IMR-90 (cell line): ENCODE data around the gene ZBED1.
"Not testable (repeated sequence)": the region's sequence is repeated elsewhere in the genome, so short reads cannot be mapped to it uniquely, and the experiment has no call there.

ENCODE experiments used
- BHLHE40 ChIP-seq: fragments of 150-350 bp; IDR thresholded peaks from 2 replicates; pipeline ENCODE4 v1.6.1; 2016; ENCODE audit warnings: mild to moderate bottlenecking, low read depth, low read length
- CEBPB ChIP-seq: IDR thresholded peaks from 2 replicates; pipeline ENCODE4 v1.6.1; 2012; ENCODE audit warnings: low read depth, low read length, improper control_type of control experiment
- CHD1 ChIP-seq: IDR thresholded peaks from 2 replicates; pipeline ENCODE4 v1.6.1; 2012; ENCODE audit warnings: low read depth, low read length, improper control_type of control experiment
- FOS ChIP-seq: fragments of 150-350 bp; IDR thresholded peaks from 2 replicates; pipeline ENCODE4 v1.6.1; 2016; ENCODE audit warnings: low read depth, low read length
- MXI1 ChIP-seq: IDR thresholded peaks from 2 replicates; pipeline ENCODE4 v1.6.1; 2012; ENCODE audit warnings: low read depth, mild to moderate bottlenecking, low read length, moderate library complexity, borderline replicate concordance
- POLR2A ChIP-seq: IDR thresholded peaks from 2 replicates; pipeline ENCODE4 v1.6.1; 2012; ENCODE audit warnings: mild to moderate bottlenecking, low read depth, low read length
- RAD21 ChIP-seq: IDR thresholded peaks from 2 replicates; pipeline ENCODE4 v1.6.1; 2012; ENCODE audit warnings: low read length, improper control_type of control experiment
- RCOR1 ChIP-seq: IDR thresholded peaks from 2 replicates; pipeline ENCODE4 v1.6.1; 2012; ENCODE audit warnings: mild to moderate bottlenecking, low read length, improper control_type of control experiment; ENCODE audit not compliant: insufficient replicate concordance
- TF ChIP-seq, protein P1 (sequence below): conservative IDR thresholded peaks from 2 replicates; pipeline ENCODE4 v1.5.1; 2012; ENCODE audit warnings: mild to moderate bottlenecking, low read depth, low read length, improper control_type of control experiment
- TF ChIP-seq, protein P2 (sequence below): fragments of 150-350 bp; IDR thresholded peaks from 2 replicates; pipeline ENCODE4 v1.6.1; 2017; ENCODE audit warnings: mild to moderate bottlenecking, antibody characterized with exemption, low read length, low read depth

DNA sequence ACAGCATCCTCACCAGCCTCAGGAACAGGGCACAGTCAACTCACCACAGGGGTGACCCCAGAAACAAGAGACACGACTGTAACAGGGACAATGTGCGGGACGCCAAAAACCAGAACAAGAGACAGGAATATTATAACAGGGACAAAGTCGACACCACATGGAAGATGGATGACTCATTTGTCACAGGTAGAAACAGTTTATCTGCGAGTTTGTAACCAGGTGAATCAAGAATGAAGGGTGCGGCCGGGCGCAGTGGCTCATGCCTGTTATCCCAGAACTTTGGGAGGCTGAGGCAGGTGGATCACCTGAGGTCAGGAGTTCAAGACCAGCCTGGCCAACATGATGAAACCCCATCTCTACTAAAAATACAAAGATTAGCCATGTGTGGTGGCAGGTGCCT is 44.7 kb downstream of the ZBED1 start:
- not testable (repeated sequence) for TF ChIP-seq MXI1, RAD21, RCOR1, CHD1, POLR2A, BHLHE40, CEBPB, FOS
- TF ChIP-seq, protein P1, sequence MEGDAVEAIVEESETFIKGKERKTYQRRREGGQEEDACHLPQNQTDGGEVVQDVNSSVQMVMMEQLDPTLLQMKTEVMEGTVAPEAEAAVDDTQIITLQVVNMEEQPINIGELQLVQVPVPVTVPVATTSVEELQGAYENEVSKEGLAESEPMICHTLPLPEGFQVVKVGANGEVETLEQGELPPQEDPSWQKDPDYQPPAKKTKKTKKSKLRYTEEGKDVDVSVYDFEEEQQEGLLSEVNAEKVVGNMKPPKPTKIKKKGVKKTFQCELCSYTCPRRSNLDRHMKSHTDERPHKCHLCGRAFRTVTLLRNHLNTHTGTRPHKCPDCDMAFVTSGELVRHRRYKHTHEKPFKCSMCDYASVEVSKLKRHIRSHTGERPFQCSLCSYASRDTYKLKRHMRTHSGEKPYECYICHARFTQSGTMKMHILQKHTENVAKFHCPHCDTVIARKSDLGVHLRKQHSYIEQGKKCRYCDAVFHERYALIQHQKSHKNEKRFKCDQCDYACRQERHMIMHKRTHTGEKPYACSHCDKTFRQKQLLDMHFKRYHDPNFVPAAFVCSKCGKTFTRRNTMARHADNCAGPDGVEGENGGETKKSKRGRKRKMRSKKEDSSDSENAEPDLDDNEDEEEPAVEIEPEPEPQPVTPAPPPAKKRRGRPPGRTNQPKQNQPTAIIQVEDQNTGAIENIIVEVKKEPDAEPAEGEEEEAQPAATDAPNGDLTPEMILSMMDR: not testable (repeated sequence)
- TF ChIP-seq, protein P2, sequence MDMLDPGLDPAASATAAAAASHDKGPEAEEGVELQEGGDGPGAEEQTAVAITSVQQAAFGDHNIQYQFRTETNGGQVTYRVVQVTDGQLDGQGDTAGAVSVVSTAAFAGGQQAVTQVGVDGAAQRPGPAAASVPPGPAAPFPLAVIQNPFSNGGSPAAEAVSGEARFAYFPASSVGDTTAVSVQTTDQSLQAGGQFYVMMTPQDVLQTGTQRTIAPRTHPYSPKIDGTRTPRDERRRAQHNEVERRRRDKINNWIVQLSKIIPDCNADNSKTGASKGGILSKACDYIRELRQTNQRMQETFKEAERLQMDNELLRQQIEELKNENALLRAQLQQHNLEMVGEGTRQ: not testable (repeated sequence)
